Measurements from ENCODE around the gene STAMBPL1. TPM values are rescaled to one million over a fixed set of nuclear protein-coding genes. Genes with fewer than 3 reads are reported as not detected.
"Not testable (repeated sequence)": the region's sequence is repeated elsewhere in the genome, so short reads cannot be mapped to it uniquely, and the experiment has no call there.

The STAMBPL1 gene
- polyA plus RNA-seq, 1 donor, result 25.5 TPM

DNA sequence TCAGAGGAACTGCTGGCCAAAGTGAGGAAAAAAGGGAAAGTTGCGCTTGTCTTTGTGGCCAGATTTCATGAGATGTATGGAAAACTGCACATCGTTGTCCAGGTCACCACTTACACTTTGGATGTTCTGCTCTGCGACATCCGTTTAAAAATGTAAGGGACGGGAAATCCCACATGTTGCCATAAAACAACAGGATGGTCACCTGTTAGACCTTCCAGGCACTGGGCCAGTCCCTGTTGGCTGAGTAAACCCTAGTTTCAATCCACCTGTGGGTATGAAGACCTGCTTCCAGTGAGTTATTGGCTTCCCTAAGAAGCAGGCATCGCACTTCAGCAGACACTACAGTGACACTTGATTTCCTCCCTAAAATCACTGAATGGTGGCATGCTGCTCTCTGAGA lies 2.7 kb upstream of the STAMBPL1 start:
- H3K27me3 ChIP-seq (ENCODE audit: control insufficient read depth, insufficient read depth, low read length), result no peaks in the 10 kb centered on the region
- no peak overlapping the region for H3K4me3 ChIP-seq (ENCODE audit: low read length)
- no peak for DNase-seq
- H3K9me3 ChIP-seq (ENCODE audit: control insufficient read depth, low read depth, low read length), result no peaks in the 10 kb centered on the region
- H3K27ac ChIP-seq (ENCODE audit: low read length), result no peak overlapping the region
- no peaks in the 10 kb centered on the region for H3K36me3 ChIP-seq (ENCODE audit: control insufficient read depth, insufficient read depth, low read length)
- peaks cover 8% of the 10 kb centered on the region for H3K4me1 ChIP-seq (ENCODE audit: control insufficient read depth, insufficient read depth, low read length)
- no CpG with 5 or more reads among the region's 6 CpGs for WGBS (ENCODE audit: insufficient coverage, low lambda C conversion rate)

DNA sequence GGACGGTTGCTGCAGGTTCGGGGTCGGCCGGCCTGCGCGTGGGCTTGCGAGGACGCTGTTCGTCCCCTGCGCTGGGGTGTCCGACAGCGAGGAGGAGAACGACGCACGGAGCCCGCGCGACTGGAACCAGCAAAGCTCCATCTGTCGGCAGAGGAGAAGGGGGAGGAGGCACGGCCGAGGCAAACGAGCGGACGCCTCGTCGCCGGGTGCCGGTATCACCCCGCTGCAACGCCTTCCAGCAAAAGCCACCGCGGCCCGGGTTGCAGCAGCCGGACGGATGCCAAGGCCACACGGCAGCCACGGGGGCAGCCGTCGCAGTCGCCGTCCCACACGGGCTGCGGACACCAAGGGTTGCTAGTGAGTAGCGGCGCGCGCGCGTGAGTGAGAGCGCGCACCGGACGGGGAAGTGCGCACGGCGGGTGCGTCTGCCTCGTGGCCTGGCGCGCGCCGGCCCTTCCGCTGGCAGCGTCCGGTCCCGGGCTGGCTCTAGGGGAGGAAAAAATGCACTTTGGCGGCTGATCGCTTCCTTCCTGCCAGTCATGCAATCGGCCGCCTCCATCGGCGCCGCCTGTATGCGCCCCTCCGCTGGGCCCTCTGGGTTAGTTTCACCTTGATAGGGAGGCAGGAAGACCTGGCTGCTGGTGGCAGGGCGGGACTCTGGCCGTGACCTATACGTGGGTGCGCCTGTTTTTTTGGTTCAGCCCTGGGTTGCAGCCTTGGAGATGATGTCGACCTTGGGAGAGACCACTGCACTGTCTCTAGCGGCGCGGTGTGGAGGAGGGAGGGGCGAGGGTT lies 434 bp downstream of the STAMBPL1 start:
- Histone ChIP-seq H3K27me3 (ENCODE audit: control insufficient read depth, insufficient read depth, low read length) (no peaks in the 10 kb centered on the region), H3K9me3 (ENCODE audit: control insufficient read depth, low read depth, low read length) (no peaks in the 10 kb centered on the region), H3K4me1 (ENCODE audit: control insufficient read depth, insufficient read depth, low read length) (peaks cover 14% of the 10 kb centered on the region), H3K27ac (ENCODE audit: low read length) (peak overlapping the region; percentile 99), H3K4me3 (ENCODE audit: low read length) (peak overlapping the region; percentile 97), H3K36me3 (ENCODE audit: control insufficient read depth, insufficient read depth, low read length) (no peaks in the 10 kb centered on the region)
- peak; percentile 71 to 94 for DNase-seq
- WGBS (ENCODE audit: insufficient coverage, low lambda C conversion rate), result no CpG with 5 or more reads among the region's 84 CpGs

DNA sequence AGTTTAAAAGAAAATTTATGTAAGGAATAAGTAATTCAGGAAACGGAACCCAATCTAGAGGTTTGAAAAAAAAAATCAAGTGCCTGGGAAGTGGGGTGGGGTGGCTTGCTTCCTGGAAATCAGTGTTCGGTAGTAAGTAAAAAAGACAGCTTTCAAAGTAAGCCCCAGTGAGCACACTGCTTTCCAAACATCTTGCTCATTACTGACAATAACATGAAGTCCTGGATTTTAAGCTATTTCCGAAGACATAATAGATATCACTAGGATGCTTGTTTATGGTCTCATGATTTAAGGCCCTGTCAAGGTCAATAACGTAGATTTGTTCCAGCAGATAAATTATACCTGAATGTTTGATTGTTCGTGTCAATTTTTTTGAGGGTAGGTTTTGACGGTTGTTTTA lies 1.3 kb downstream of the STAMBPL1 start:
- WGBS (ENCODE audit: insufficient coverage, low lambda C conversion rate), result 0% methylated on average over 2 of the region's 6 CpGs
- peak in 1 of 2 donors; percentile 48 for DNase-seq
- no peaks in the 10 kb centered on the region for H3K27me3 ChIP-seq (ENCODE audit: control insufficient read depth, insufficient read depth, low read length)
- peak overlapping the region; percentile 97 for H3K4me3 ChIP-seq (ENCODE audit: low read length)
- no peaks in the 10 kb centered on the region for H3K36me3 ChIP-seq (ENCODE audit: control insufficient read depth, insufficient read depth, low read length)
- H3K9me3 ChIP-seq (ENCODE audit: control insufficient read depth, low read depth, low read length), result no peaks in the 10 kb centered on the region
- H3K4me1 ChIP-seq (ENCODE audit: control insufficient read depth, insufficient read depth, low read length), result peaks cover 14% of the 10 kb centered on the region
- peak overlapping the region; percentile 99 for H3K27ac ChIP-seq (ENCODE audit: low read length)

- Histone ChIP-seq H3K27ac (ENCODE audit: low read length) (peak overlapping the region; percentile 99), H3K36me3 (ENCODE audit: control insufficient read depth, insufficient read depth, low read length) (no peaks in the 10 kb centered on the region), H3K4me1 (ENCODE audit: control insufficient read depth, insufficient read depth, low read length) (peaks cover 14% of the 10 kb centered on the region), H3K4me3 (ENCODE audit: low read length) (peak overlapping the region; percentile 97), H3K27me3 (ENCODE audit: control insufficient read depth, insufficient read depth, low read length) (no peaks in the 10 kb centered on the region), H3K9me3 (ENCODE audit: control insufficient read depth, low read depth, low read length) (no peaks in the 10 kb centered on the region)
- WGBS (ENCODE audit: insufficient coverage, low lambda C conversion rate), result 57% methylated on average over 1 of the region's 5 CpGs
- no peak for DNase-seq
Observed at GRCh38 chr10:88881922-88882645, 2.0 kb downstream of the STAMBPL1 start.

GRCh38 chr10:88882646-88883447 lies 2.8 kb downstream of the STAMBPL1 start:
- Histone ChIP-seq H3K4me1 (ENCODE audit: control insufficient read depth, insufficient read depth, low read length) (peaks cover 14% of the 10 kb centered on the region), H3K4me3 (ENCODE audit: low read length) (peak overlapping the region; percentile 97), H3K27ac (ENCODE audit: low read length) (peak overlapping the region; percentile 99)
- DNase-seq; H3K27me3 ChIP-seq (ENCODE audit: control insufficient read depth, insufficient read depth, low read length); H3K9me3 ChIP-seq (ENCODE audit: control insufficient read depth, low read depth, low read length); H3K36me3 ChIP-seq (ENCODE audit: control insufficient read depth, insufficient read depth, low read length): not testable (repeated sequence)
- WGBS (ENCODE audit: insufficient coverage, low lambda C conversion rate), result no CpG with 5 or more reads among the region's 8 CpGs

GRCh38 chr10:88883448-88883809 lies 3.4 kb downstream of the STAMBPL1 start:
- no peak overlapping the region for H3K4me3 ChIP-seq (ENCODE audit: low read length)
- no peak for DNase-seq
- WGBS (ENCODE audit: insufficient coverage, low lambda C conversion rate), result no CpG with 5 or more reads among the region's 2 CpGs
- peak overlapping the region; percentile 7 for H3K27ac ChIP-seq (ENCODE audit: low read length)
- H3K4me1 ChIP-seq (ENCODE audit: control insufficient read depth, insufficient read depth, low read length), result peaks cover 14% of the 10 kb centered on the region
- H3K36me3 ChIP-seq (ENCODE audit: control insufficient read depth, insufficient read depth, low read length), result no peaks in the 10 kb centered on the region
- H3K27me3 ChIP-seq (ENCODE audit: control insufficient read depth, insufficient read depth, low read length), result no peaks in the 10 kb centered on the region
- no peaks in the 10 kb centered on the region for H3K9me3 ChIP-seq (ENCODE audit: control insufficient read depth, low read depth, low read length)

DNA sequence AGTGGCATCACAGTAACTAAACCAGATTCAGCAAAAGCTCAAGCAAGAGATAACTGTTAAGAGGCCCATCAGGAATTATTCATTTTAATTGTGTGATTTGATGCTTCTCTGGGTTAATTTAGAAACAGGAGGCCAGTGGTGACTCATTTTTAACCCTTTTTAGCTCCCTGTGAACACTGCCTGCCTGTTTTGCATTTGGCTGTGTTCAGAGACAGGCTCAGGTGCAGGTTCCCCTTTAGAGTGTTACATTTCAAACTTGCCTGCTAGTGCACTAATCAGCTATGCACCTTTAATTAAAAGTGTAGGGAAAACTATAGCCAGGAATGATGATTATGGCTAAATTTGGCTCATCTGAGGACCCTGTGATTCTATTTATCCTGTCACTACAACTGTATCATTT lies 6.5 kb downstream of the STAMBPL1 start:
- H3K4me1 ChIP-seq (ENCODE audit: control insufficient read depth, insufficient read depth, low read length), result peaks cover 6% of the 10 kb centered on the region

DNA sequence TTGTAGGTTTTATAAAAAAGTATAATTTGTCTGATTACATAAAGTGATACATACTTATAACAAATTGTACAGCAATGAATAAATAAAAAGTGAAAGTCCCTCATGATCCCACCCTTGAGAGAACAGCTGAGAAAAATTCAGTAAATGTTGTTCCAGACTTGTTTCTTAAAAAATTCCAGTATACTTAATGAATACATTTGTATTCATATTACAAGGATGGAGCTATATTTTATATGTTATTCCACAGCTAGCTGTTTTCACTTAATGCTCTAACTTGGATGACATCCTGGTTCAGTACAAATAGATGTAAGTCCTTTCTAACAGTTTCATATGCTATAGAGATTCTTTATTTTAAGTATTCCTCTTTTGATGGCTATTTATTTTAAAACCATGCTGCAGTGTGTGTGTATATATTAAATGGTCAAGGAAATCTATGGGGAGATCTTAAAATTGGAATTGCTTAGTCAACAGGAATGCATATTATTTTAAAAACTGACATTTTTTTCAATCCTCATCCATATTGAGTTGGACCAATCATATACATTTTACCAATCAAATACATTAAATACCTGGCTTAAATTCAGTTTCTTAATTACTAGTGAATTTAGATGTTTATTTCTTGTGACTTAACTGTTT lies 8.9 kb downstream of the STAMBPL1 start:
- H3K36me3 ChIP-seq (ENCODE audit: control insufficient read depth, insufficient read depth, low read length), result no peaks in the 10 kb centered on the region
- H3K27ac ChIP-seq (ENCODE audit: low read length), result no peak overlapping the region
- no peak overlapping the region for H3K4me3 ChIP-seq (ENCODE audit: low read length)
- H3K9me3 ChIP-seq (ENCODE audit: control insufficient read depth, low read depth, low read length), result no peaks in the 10 kb centered on the region
- DNase-seq, result no peak
- H3K4me1 ChIP-seq (ENCODE audit: control insufficient read depth, insufficient read depth, low read length), result peaks cover 6% of the 10 kb centered on the region
- no peaks in the 10 kb centered on the region for H3K27me3 ChIP-seq (ENCODE audit: control insufficient read depth, insufficient read depth, low read length)

More for the DNA sequence above, 6.5 kb downstream of the STAMBPL1 start:
- Histone ChIP-seq H3K27ac (ENCODE audit: low read length) (no peak overlapping the region), H3K27me3 (ENCODE audit: control insufficient read depth, insufficient read depth, low read length) (no peaks in the 10 kb centered on the region), H3K4me3 (ENCODE audit: low read length) (no peak overlapping the region), H3K9me3 (ENCODE audit: control insufficient read depth, low read depth, low read length) (no peaks in the 10 kb centered on the region), H3K36me3 (ENCODE audit: control insufficient read depth, insufficient read depth, low read length) (no peaks in the 10 kb centered on the region)
- no peak for DNase-seq

DNA sequence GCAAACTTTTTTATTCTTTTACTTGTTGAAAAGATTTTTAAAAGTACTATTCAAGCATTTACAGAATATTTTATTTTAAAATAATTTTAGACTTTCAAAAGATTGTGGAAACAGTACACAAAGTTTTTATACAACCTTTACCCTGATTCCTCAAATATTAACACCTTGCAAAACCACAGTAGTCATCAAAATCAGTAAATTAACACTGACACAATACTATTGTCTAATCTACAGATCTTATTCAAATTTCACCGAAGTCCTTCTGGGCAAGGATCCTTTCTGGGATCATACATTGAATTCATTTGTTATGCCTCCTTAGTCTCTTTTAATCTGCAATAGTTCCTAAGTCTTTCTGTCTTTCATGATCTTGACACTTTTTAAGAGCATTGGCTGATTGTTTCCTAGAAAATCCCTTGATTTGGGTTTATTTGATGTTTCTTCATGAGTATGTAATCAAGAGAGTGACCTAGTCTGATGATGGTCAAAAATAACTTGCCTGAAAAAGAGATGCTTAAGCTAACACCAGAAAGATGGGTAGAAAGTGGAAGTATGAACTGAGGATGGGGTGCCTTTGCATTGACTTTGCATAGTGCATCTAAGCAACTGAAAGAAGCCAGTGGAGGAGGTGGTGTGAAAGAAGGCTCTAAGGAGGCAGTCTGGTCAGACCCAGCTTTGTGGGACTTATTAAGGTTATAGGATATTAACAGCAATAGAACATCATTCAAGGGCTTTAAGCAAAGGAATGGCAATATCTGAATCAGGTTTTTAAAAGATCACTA lies 9.7 kb downstream of the STAMBPL1 start:
- no CpG with 5 or more reads among the region's 1 CpG for WGBS (ENCODE audit: insufficient coverage, low lambda C conversion rate)
- H3K27me3 ChIP-seq (ENCODE audit: control insufficient read depth, insufficient read depth, low read length), result no peaks in the 10 kb centered on the region
- H3K4me1 ChIP-seq (ENCODE audit: control insufficient read depth, insufficient read depth, low read length), result peaks cover 10% of the 10 kb centered on the region
- DNase-seq, result no peak
- no peaks in the 10 kb centered on the region for H3K36me3 ChIP-seq (ENCODE audit: control insufficient read depth, insufficient read depth, low read length)
- H3K9me3 ChIP-seq (ENCODE audit: control insufficient read depth, low read depth, low read length), result no peaks in the 10 kb centered on the region
- no peak overlapping the region for H3K4me3 ChIP-seq (ENCODE audit: low read length)
- no peak overlapping the region for H3K27ac ChIP-seq (ENCODE audit: low read length)

Data from large intestine (tissue), 3 donors.